MCF 10A (cell line): ENCODE measurements around the gene ZNF319. TPM values are rescaled to one million over a fixed set of nuclear protein-coding genes. Genes with fewer than 3 reads are reported as not detected.

Experiments
- BruUV-seq: library from RNA; stranded (reverse); fragments of 400-500 nt; replicated peaks from 2 replicates; lab custom pipeline; 2021; lab: Mats Ljungman, UMichigan
- CTCF ChIA-PET: fragments of 300-600 bp; sonication (Branson Sonifier 250); formaldehyde crosslinking; extraction: SDS; loops from one replicate; lab custom pipeline; 2021; ENCODE audit warnings: antibody characterized with exemption, inconsistent platforms; lab: Yijun Ruan, JAX
- POLR2A ChIA-PET: fragments of 300-600, 350-650 bp; sonication (Branson Sonifier 250); formaldehyde crosslinking; extraction: SDS; loops from one replicate; lab custom pipeline; 2020; ENCODE audit warnings: antibody characterized with exemption, inconsistent platforms; lab: Yijun Ruan, JAX
- DNase-seq: peaks from one replicate; pipeline ENCODE4 v3.0.0-alpha.2; 2018; ENCODE audit not compliant: unreplicated experiment
- H3K27ac Mint-ChIP-seq: one replicate; pipeline ENCODE4 v1.8.0; 2022; ENCODE audit warnings: mild to moderate bottlenecking, low read depth, mixed read lengths; ENCODE audit not compliant: unreplicated experiment
- H3K27me3 Mint-ChIP-seq: one replicate; pipeline ENCODE4 v1.8.0; 2022; ENCODE audit warnings: mixed read lengths; ENCODE audit not compliant: insufficient read depth, unreplicated experiment
- H3K36me3 Mint-ChIP-seq: one replicate; pipeline ENCODE4 v1.8.0; 2022; ENCODE audit warnings: mild to moderate bottlenecking, moderate library complexity, mixed read lengths; ENCODE audit not compliant: insufficient read depth, unreplicated experiment
- H3K4me1 Mint-ChIP-seq: one replicate; pipeline ENCODE4 v1.8.0; 2022; ENCODE audit warnings: mixed read lengths; ENCODE audit not compliant: insufficient read depth, unreplicated experiment
- H3K4me3 Mint-ChIP-seq: one replicate; pipeline ENCODE4 v1.8.0; 2022; ENCODE audit warnings: mild to moderate bottlenecking, moderate library complexity, mixed read lengths; ENCODE audit not compliant: unreplicated experiment
- H3K9me3 Mint-ChIP-seq: one replicate; pipeline ENCODE4 v1.8.0; 2022; ENCODE audit warnings: mixed read lengths; ENCODE audit not compliant: unreplicated experiment
- CTCF ChIP-seq: fragments of 200-600 bp; IDR thresholded peaks from one replicate; pipeline ENCODE4 v1.8.0; 2022; ENCODE audit warnings: antibody characterized with exemption, mild to moderate bottlenecking; ENCODE audit not compliant: unreplicated experiment
- intact Hi-C: fragments of 100-400 bp; cut with micrococcal nuclease; formaldehyde crosslinking; loops from 2 replicates; pipeline ENCODE4 v1.14.1; 2022
- total RNA-seq: library from RNA; stranded (reverse); gene quantifications from 2 replicates; pipeline ENCODE4 v1.2.3, GENCODE V29; 2022

ZNF319 gene
- total RNA-seq, 1 experiment from 2014 or later: 12.6 TPM

GRCh38 chr16:57944970-57945739 lies 55.3 kb downstream of the ZNF319 start:
- H3K9me3 Mint-ChIP-seq: no peaks in the 10 kb centered on the region
- CTCF ChIA-PET: interaction anchor here (0.8 to 1.6 kb wide), 4 partner anchors 10 to 38 kb away, joined by 3 to 4 read pairs (median 3); no protein-coding TSS in a partner anchor
- H3K4me3 Mint-ChIP-seq: no peak overlapping the region
- peaks cover 10% of the 10 kb centered on the region for H3K4me1 Mint-ChIP-seq
- no peaks in the 10 kb centered on the region for H3K27me3 Mint-ChIP-seq
- H3K36me3 Mint-ChIP-seq: no peaks in the 10 kb centered on the region
- TF ChIP-seq CTCF: no peak
- DNase-seq: no peak
- intact Hi-C loops: no loop called here
- H3K27ac Mint-ChIP-seq: no peak overlapping the region
- no TSS peak for BruUV-seq
- POLR2A ChIA-PET: interaction anchor here (0.6 kb wide), 1 partner anchor 43 kb away, joined by 3 read pairs; no protein-coding TSS in a partner anchor

Other genes starting within 250 kb of the ZNF319 start
- gene KIFC3, start 198.2 kb downstream of the ZNF319 start, total RNA-seq: 97.1 and 120 TPM in 2 replicates
- gene CNGB1, start 29.5 kb downstream of the ZNF319 start, total RNA-seq: 0.17 TPM in 1 of 2 replicates, not detected in the other
- 49.2 and 57.1 TPM in 2 replicates for gene USB1, start 735 bp upstream of the ZNF319 start, total RNA-seq
- 1.3 and 1.7 TPM in 2 replicates for gene MMP15, start 25.1 kb upstream of the ZNF319 start, total RNA-seq
- 35.6 and 36.9 TPM in 2 replicates for gene CFAP20, start 128.7 kb upstream of the ZNF319 start, total RNA-seq
- gene CSNK2A2, start 197.4 kb upstream of the ZNF319 start, total RNA-seq: 91.7 and 97.2 TPM in 2 replicates